ENCODE results near the gene TOP2A.

DNA sequence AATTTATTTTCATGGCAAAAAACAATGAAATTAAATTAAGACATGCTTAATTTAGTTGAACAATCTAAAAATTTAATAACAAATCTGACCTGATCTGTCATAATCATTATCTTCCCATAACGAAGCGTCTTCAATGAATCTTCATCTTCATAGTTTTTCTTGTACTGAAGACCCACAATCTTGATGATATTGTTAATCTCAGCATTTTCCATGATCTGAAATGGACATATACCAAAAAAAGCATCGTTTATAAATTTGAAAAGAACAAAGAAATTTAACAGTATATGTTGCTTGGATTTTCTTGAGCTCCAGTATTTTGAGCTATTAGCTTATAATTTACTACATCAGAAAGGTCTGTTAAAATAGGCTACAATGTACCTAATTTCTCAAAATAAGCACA, 10.2 kb downstream of the TOP2A start:
- TF ChIP-seq NELFE (IDR thresholded peaks at IDR 0.05; ENCODE audit: insufficient read depth, insufficient read length) (no peak), MXI1 (IDR thresholded peaks at IDR 0.05; ENCODE audit: low read depth, low read length) (no peak), KAT2B (IDR thresholded peaks at IDR 0.05; ENCODE audit: low read depth, low read length) (no peak), ZNF174 (CRISPR knock-in tag; IDR thresholded peaks at IDR 0.05) (no peak), CHD7 (IDR thresholded peaks at IDR 0.05; ENCODE audit: low read depth, low read length) (no peak), ELF1 (tag; IDR thresholded peaks at IDR 0.05) (no peak), GABPA (tag; conservative IDR thresholded peaks at IDR 0.05; ENCODE audit: low read depth) (no peak), TAF7 (tag; IDR thresholded peaks at IDR 0.05) (no peak), TRIM24 (IDR thresholded peaks at IDR 0.05) (no peak), POLR2A (conservative IDR thresholded peaks at IDR 0.05) (no peak)
- TF ChIP-seq, protein P1, sequence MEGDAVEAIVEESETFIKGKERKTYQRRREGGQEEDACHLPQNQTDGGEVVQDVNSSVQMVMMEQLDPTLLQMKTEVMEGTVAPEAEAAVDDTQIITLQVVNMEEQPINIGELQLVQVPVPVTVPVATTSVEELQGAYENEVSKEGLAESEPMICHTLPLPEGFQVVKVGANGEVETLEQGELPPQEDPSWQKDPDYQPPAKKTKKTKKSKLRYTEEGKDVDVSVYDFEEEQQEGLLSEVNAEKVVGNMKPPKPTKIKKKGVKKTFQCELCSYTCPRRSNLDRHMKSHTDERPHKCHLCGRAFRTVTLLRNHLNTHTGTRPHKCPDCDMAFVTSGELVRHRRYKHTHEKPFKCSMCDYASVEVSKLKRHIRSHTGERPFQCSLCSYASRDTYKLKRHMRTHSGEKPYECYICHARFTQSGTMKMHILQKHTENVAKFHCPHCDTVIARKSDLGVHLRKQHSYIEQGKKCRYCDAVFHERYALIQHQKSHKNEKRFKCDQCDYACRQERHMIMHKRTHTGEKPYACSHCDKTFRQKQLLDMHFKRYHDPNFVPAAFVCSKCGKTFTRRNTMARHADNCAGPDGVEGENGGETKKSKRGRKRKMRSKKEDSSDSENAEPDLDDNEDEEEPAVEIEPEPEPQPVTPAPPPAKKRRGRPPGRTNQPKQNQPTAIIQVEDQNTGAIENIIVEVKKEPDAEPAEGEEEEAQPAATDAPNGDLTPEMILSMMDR (IDR thresholded peaks at IDR 0.05 in 2 of 3, conservative IDR thresholded peaks at IDR 0.05 in 1 of 3; ENCODE audit: insufficient read depth in 2 of 3, low read depth in 1 of 3, low read length in 3 of 3) = no peak
- TF ChIP-seq, protein P2, sequence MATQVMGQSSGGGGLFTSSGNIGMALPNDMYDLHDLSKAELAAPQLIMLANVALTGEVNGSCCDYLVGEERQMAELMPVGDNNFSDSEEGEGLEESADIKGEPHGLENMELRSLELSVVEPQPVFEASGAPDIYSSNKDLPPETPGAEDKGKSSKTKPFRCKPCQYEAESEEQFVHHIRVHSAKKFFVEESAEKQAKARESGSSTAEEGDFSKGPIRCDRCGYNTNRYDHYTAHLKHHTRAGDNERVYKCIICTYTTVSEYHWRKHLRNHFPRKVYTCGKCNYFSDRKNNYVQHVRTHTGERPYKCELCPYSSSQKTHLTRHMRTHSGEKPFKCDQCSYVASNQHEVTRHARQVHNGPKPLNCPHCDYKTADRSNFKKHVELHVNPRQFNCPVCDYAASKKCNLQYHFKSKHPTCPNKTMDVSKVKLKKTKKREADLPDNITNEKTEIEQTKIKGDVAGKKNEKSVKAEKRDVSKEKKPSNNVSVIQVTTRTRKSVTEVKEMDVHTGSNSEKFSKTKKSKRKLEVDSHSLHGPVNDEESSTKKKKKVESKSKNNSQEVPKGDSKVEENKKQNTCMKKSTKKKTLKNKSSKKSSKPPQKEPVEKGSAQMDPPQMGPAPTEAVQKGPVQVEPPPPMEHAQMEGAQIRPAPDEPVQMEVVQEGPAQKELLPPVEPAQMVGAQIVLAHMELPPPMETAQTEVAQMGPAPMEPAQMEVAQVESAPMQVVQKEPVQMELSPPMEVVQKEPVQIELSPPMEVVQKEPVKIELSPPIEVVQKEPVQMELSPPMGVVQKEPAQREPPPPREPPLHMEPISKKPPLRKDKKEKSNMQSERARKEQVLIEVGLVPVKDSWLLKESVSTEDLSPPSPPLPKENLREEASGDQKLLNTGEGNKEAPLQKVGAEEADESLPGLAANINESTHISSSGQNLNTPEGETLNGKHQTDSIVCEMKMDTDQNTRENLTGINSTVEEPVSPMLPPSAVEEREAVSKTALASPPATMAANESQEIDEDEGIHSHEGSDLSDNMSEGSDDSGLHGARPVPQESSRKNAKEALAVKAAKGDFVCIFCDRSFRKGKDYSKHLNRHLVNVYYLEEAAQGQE (IDR thresholded peaks at IDR 0.05; ENCODE audit: borderline replicate concordance) = no peak
- TF ChIP-seq, protein P2 (CRISPR knock-in tag; IDR thresholded peaks at IDR 0.05; ENCODE audit: low read depth) = no peak
